WTC11 (cell line): ENCODE measurements around the gene SPRED2. TPM values are rescaled to one million over a fixed set of nuclear protein-coding genes. Genes with fewer than 3 reads are reported as not detected.

Source experiments
- ATF1 ChIP-seq: sonication (generic); formaldehyde crosslinking; IDR thresholded peaks from 2 replicates; pipeline ENCODE4 v1.8.1; 2023; ENCODE audit warnings: mild to moderate bottlenecking, moderate library complexity, missing genetic modification reagents
- CREM ChIP-seq: sonication (generic); formaldehyde crosslinking; IDR thresholded peaks from 2 replicates; pipeline ENCODE4 v1.8.1; 2022; ENCODE audit warnings: mild to moderate bottlenecking, missing genetic modification reagents, moderate library complexity
- EMX1 ChIP-seq: fragments of 250-450 bp; sonication (Bioruptor Pico); IDR thresholded peaks from 2 replicates; pipeline ENCODE4 v1.8.0; 2021; ENCODE audit warnings: mild to moderate bottlenecking
- ETV6 ChIP-seq: sonication (generic); formaldehyde crosslinking; IDR thresholded peaks from 2 replicates; pipeline ENCODE4 v1.8.1; 2022; ENCODE audit warnings: mild to moderate bottlenecking, missing genetic modification reagents
- FOXJ3 ChIP-seq: sonication (generic); formaldehyde crosslinking; IDR thresholded peaks from 2 replicates; pipeline ENCODE4 v1.9.0; 2021; ENCODE audit warnings: missing genetic modification reagents, mild to moderate bottlenecking, borderline replicate concordance
- FOXP1 ChIP-seq: sonication (generic); formaldehyde crosslinking; IDR thresholded peaks from 2 replicates; pipeline ENCODE4 v1.8.0; 2022; ENCODE audit warnings: missing genetic modification reagents, mild to moderate bottlenecking, moderate library complexity, borderline replicate concordance
- GRHL2 ChIP-seq: fragments of 250-450 bp; sonication (Bioruptor Pico); IDR thresholded peaks from 2 replicates; pipeline ENCODE4 v1.8.0; 2022; ENCODE audit warnings: mild to moderate bottlenecking, moderate library complexity; ENCODE audit not compliant: insufficient replicate concordance, severe bottlenecking
- JUN ChIP-seq: sonication (generic); formaldehyde crosslinking; IDR thresholded peaks from 2 replicates; pipeline ENCODE4 v1.8.0; 2023; ENCODE audit warnings: mild to moderate bottlenecking, missing genetic modification reagents
- NFATC4 ChIP-seq: fragments of 250-450 bp; sonication (Bioruptor Pico); IDR thresholded peaks from 2 replicates; pipeline ENCODE4 v1.9.0; 2021; ENCODE audit warnings: mild to moderate bottlenecking
- NR1H2 ChIP-seq: sonication (generic); formaldehyde crosslinking; IDR thresholded peaks from 2 replicates; pipeline ENCODE4 v1.9.0; 2021; ENCODE audit warnings: mild to moderate bottlenecking, moderate library complexity, missing genetic modification reagents
- NR3C1 ChIP-seq: sonication (generic); formaldehyde crosslinking; conservative IDR thresholded peaks from 2 replicates; pipeline ENCODE4 v1.8.1; 2023; ENCODE audit warnings: low read depth, mild to moderate bottlenecking, missing genetic modification reagents
- SOX15 ChIP-seq: fragments of 250-450 bp; sonication (Bioruptor Pico); IDR thresholded peaks from 2 replicates; pipeline ENCODE4 v1.9.0; 2021; ENCODE audit warnings: mild to moderate bottlenecking
- TEAD1 ChIP-seq: sonication (generic); formaldehyde crosslinking; IDR thresholded peaks from 2 replicates; pipeline ENCODE4 v1.8.0; 2022; ENCODE audit warnings: mild to moderate bottlenecking, missing genetic modification reagents
- ZBTB43 ChIP-seq: sonication (generic); formaldehyde crosslinking; IDR thresholded peaks from 2 replicates; pipeline ENCODE4 v1.8.1; 2023; ENCODE audit warnings: mild to moderate bottlenecking, missing genetic modification reagents
- ZMAT4 ChIP-seq: fragments of 250-450 bp; sonication (Bioruptor Pico); IDR thresholded peaks from 2 replicates; pipeline ENCODE4 v1.9.0; 2021; ENCODE audit warnings: mild to moderate bottlenecking
- ZNF416 ChIP-seq: fragments of 250-450 bp; sonication (Bioruptor Pico); IDR thresholded peaks from 2 replicates; pipeline ENCODE4 v1.9.0; 2021; ENCODE audit warnings: mild to moderate bottlenecking, inconsistent platforms
- ZNF512 ChIP-seq: sonication (generic); formaldehyde crosslinking; IDR thresholded peaks from 2 replicates; pipeline ENCODE4 v1.8.1; 2022; ENCODE audit warnings: missing genetic modification reagents, borderline replicate concordance
- total RNA-seq: library from RNA; stranded (reverse); gene quantifications from 3 replicates; pipeline ENCODE4 v1.2.3, GENCODE V29; 2021
- TF ChIP-seq, protein P1 (sequence below): sonication (generic); formaldehyde crosslinking; IDR thresholded peaks from 2 replicates; pipeline ENCODE4 v1.8.1; 2022; ENCODE audit warnings: mild to moderate bottlenecking, moderate library complexity, missing genetic modification reagents
- TF ChIP-seq, protein P2 (sequence below): sonication (generic); formaldehyde crosslinking; IDR thresholded peaks from 2 replicates; pipeline ENCODE4 v1.8.0; 2023; ENCODE audit warnings: missing genetic modification reagents
- TF ChIP-seq, protein P3 (sequence below): fragments of 250-450 bp; sonication (Bioruptor Pico); IDR thresholded peaks from 2 replicates; pipeline ENCODE4 v1.9.0; 2021; ENCODE audit warnings: mild to moderate bottlenecking

Gene SPRED2
- total RNA-seq, 1 experiment from 2014 or later = 34.1 TPM

- TF ChIP-seq NR1H2 (CRISPR knock-in tag) = no peak
- no peak for TF ChIP-seq FOXJ3
- TF ChIP-seq ATF1 (CRISPR knock-in tag) = no peak
- TF ChIP-seq ZNF416 (CRISPR knock-in tag) = no peak
- TF ChIP-seq SOX15 (CRISPR knock-in tag) = no peak
- no peak for TF ChIP-seq EMX1 (CRISPR knock-in tag)
- TF ChIP-seq, protein P1, sequence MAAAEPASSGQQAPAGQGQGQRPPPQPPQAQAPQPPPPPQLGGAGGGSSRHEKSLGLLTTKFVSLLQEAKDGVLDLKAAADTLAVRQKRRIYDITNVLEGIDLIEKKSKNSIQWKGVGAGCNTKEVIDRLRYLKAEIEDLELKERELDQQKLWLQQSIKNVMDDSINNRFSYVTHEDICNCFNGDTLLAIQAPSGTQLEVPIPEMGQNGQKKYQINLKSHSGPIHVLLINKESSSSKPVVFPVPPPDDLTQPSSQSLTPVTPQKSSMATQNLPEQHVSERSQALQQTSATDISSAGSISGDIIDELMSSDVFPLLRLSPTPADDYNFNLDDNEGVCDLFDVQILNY (CRISPR knock-in tag) = peak; percentile 60; the same call in 1 of the 2 replicates
- TF ChIP-seq FOXP1 (CRISPR knock-in tag) = no peak
- TF ChIP-seq, protein P2, sequence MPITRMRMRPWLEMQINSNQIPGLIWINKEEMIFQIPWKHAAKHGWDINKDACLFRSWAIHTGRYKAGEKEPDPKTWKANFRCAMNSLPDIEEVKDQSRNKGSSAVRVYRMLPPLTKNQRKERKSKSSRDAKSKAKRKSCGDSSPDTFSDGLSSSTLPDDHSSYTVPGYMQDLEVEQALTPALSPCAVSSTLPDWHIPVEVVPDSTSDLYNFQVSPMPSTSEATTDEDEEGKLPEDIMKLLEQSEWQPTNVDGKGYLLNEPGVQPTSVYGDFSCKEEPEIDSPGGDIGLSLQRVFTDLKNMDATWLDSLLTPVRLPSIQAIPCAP (CRISPR knock-in tag) = no peak
- TF ChIP-seq ZBTB43 (CRISPR knock-in tag) = no peak
- peak; percentile 54; the same call in 1 of the 2 replicates for TF ChIP-seq CREM (CRISPR knock-in tag)
- TF ChIP-seq, protein P3, sequence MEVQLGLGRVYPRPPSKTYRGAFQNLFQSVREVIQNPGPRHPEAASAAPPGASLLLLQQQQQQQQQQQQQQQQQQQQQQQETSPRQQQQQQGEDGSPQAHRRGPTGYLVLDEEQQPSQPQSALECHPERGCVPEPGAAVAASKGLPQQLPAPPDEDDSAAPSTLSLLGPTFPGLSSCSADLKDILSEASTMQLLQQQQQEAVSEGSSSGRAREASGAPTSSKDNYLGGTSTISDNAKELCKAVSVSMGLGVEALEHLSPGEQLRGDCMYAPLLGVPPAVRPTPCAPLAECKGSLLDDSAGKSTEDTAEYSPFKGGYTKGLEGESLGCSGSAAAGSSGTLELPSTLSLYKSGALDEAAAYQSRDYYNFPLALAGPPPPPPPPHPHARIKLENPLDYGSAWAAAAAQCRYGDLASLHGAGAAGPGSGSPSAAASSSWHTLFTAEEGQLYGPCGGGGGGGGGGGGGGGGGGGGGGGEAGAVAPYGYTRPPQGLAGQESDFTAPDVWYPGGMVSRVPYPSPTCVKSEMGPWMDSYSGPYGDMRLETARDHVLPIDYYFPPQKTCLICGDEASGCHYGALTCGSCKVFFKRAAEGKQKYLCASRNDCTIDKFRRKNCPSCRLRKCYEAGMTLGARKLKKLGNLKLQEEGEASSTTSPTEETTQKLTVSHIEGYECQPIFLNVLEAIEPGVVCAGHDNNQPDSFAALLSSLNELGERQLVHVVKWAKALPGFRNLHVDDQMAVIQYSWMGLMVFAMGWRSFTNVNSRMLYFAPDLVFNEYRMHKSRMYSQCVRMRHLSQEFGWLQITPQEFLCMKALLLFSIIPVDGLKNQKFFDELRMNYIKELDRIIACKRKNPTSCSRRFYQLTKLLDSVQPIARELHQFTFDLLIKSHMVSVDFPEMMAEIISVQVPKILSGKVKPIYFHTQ = no peak
- no peak for TF ChIP-seq ZMAT4
- TF ChIP-seq TEAD1 (CRISPR knock-in tag) = peak; percentile 37; the same call in 1 of the 2 replicates
- no peak for TF ChIP-seq ZNF512 (CRISPR knock-in tag)
- no peak for TF ChIP-seq GRHL2 (CRISPR knock-in tag)
- TF ChIP-seq ETV6 = peak; percentile 100
- TF ChIP-seq NFATC4 (CRISPR knock-in tag) = no peak
- TF ChIP-seq NR3C1 (CRISPR knock-in tag) = no peak
- TF ChIP-seq JUN (CRISPR knock-in tag) = no peak
Observed at GRCh38 chr2:65432227-65433190, at the start of gene SPRED2 (continued).
